Erythroblast (primary cell): ENCODE data around the gene ACTN1.

ENCODE experiments used
- GATA1 ChIP-seq: IDR thresholded peaks from 2 replicates; pipeline ENCODE4 v1.6.1; 2011; ENCODE audit warnings: low read depth, mild to moderate bottlenecking, control low read depth, low read length, moderate library complexity
- POLR2A ChIP-seq: IDR thresholded peaks from 2 replicates; pipeline ENCODE4 v1.6.1; 2011; ENCODE audit warnings: mild to moderate bottlenecking, low read length

DNA sequence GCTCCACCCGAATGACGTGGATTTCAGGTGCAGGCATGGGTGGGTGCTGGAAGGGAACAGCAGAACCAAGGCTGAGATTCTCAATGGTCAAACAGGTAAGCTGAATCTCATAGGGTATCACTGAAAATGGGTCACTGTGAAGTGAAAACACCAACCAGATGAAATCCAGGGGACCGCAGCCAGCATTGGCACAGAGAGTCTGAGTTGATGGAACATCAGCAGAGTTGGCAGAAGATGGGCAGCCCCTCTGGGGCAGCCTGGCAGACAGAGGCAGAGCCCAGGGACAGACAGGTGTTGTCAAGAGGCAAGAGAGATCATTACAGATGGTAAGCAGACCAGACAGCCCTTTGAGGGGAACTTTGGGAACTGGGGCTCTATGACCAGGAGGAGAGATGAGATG is 48.0 kb downstream of the ACTN1 start:
- no peak for TF ChIP-seq POLR2A
- TF ChIP-seq GATA1 = no peak
